Tibial nerve (tissue), 4 donors: ENCODE data around the gene TDG. TPM values are rescaled to one million over a fixed set of nuclear protein-coding genes. Genes with fewer than 3 reads are reported as not detected.
"Not testable (repeated sequence)": the region's sequence is repeated elsewhere in the genome, so short reads cannot be mapped to it uniquely, and the experiment has no call there.

ENCODE experiments used
- DNase-seq, 2 donors: peaks; one replicate each; pipeline ENCODE4 v3.0.0-alpha.2; 2019; ENCODE audit warnings: low spot score in 2 of 2
- H3K27ac ChIP-seq, 4 donors: fragments of 200-600 bp; sonication (generic) in 3 of 4; one replicate each; pipeline ENCODE4 v1.5.1; 2017 to 2019; ENCODE audit warnings: mild to moderate bottlenecking in 1 of 4
- H3K27me3 ChIP-seq, 2 donors: fragments of 200-600 bp; sonication (generic) in 1 of 2; one replicate each; pipeline versions ENCODE4 v1.5.1 to v1.6.0; 2017 to 2019
- H3K36me3 ChIP-seq, 3 donors: fragments of 200-600 bp; sonication (generic); one replicate each; pipeline ENCODE4 v1.5.1; 2018 to 2019
- H3K4me1 ChIP-seq, 4 donors: fragments of 200-600 bp; sonication (generic) in 3 of 4; one replicate each; pipeline ENCODE4 v1.5.1; 2017 to 2019
- H3K4me3 ChIP-seq, 4 donors: fragments of 200-600 bp; sonication (generic) in 3 of 4; one replicate each; pipeline ENCODE4 v1.5.1; 2017 to 2019; ENCODE audit warnings: mild to moderate bottlenecking in 1 of 4, moderate library complexity in 1 of 4
- H3K9me3 ChIP-seq, 4 donors: fragments of 200-600 bp; sonication (generic) in 3 of 4; one replicate each; pipeline ENCODE4 v1.5.1; 2017 to 2019
- CTCF ChIP-seq, 5 experiments: fragments of 200-600 bp in 3 of 5; fragments of 450-650 bp in 2 of 5; sonication (generic) in 3 of 5; IDR thresholded peaks; one replicate each; pipeline ENCODE4 v1.5.1; 2016 to 2019; ENCODE audit warnings: antibody characterized with exemption in 5 of 5, mild to moderate bottlenecking in 3 of 5, moderate library complexity in 2 of 5
- EP300 ChIP-seq, 2 donors: sonication (generic); formaldehyde crosslinking; IDR thresholded peaks; one replicate each; pipeline ENCODE4 v1.6.1; 2017; ENCODE audit warnings: antibody characterized with exemption in 2 of 2, mild to moderate bottlenecking in 1 of 2
- POLR2A ChIP-seq, 2 donors: fragments of 450-650 bp; IDR thresholded peaks; one replicate each; pipeline ENCODE4 v1.6.1; 2017; ENCODE audit warnings: antibody characterized with exemption in 2 of 2, mild to moderate bottlenecking in 2 of 2, moderate library complexity in 2 of 2
- WGBS, 2 donors: methylation state at CpG; one replicate each; pipeline ENCODE4 v1.1.5; 2018; 5-methylcytosine and 5-hydroxymethylcytosine counted together
- total RNA-seq, 4 donors: library from RNA; depleted of rRNA; stranded (reverse); fragments of >200 nt; gene quantifications; one replicate each; pipeline ENCODE4 v1.1.0, GENCODE V29; 2016

Gene TDG
- total RNA-seq, 4 donors from 2014 or later: 13.7 to 23.7 (median 20.0) TPM

GRCh38 chr12:104026841-104027599, 61.3 kb downstream of the TDG start:
- TF ChIP-seq POLR2A (IDR thresholded peaks at IDR 0.05): no peak
- TF ChIP-seq CTCF (IDR thresholded peaks at IDR 0.05): no peak
- no peak for TF ChIP-seq EP300 (IDR thresholded peaks at IDR 0.05)
- peaks cover 0 to 9% (median 2%) of the 10 kb centered on the region in 4 donors for H3K9me3 ChIP-seq
- H3K27me3 ChIP-seq: no peaks in the 10 kb centered on the region
- WGBS, 2 donors: 31 to 41% methylated on average over 5 of the region's 5 CpGs
- H3K36me3 ChIP-seq: no peaks in the 10 kb centered on the region
- H3K4me1 ChIP-seq: no peaks in the 10 kb centered on the region
- no peak overlapping the region for H3K27ac ChIP-seq
- no peak overlapping the region for H3K4me3 ChIP-seq
- DNase-seq: no peak

GRCh38 chr12:104030596-104030995, 64.9 kb downstream of the TDG start:
- H3K27me3 ChIP-seq, H3K36me3 ChIP-seq, H3K27ac ChIP-seq, H3K4me3 ChIP-seq, H3K4me1 ChIP-seq, H3K9me3 ChIP-seq, DNase-seq: not testable (repeated sequence)
- WGBS, 2 donors: 87 to 95% methylated on average over 10 to 25 of the region's 27 CpGs

- H3K9me3 ChIP-seq, H3K4me1 ChIP-seq, H3K4me3 ChIP-seq, H3K27ac ChIP-seq, DNase-seq, H3K36me3 ChIP-seq, H3K27me3 ChIP-seq: not testable (repeated sequence)
- WGBS, 2 donors: 83 to 93% methylated on average over 2 of the region's 2 CpGs
These were observed 70.5 kb downstream of the TDG start for GRCh38 chr12:104036143-104036542.

Other genes starting within 250 kb of the TDG start
- gene NT5DC3, start 124.6 kb upstream of the TDG start, total RNA-seq: 10 to 100 TPM; 12.7 to 16.7 (median 16.2) TPM
- 100 to 1,000 TPM; 213 to 480 (median 250) TPM for gene HSP90B1, start 35.5 kb upstream of the TDG start, total RNA-seq
- 10 to 100 TPM; 19.8 to 32.9 (median 26.4) TPM for gene GLT8D2, start 84.3 kb downstream of the TDG start, total RNA-seq
- gene HCFC2, start 98.7 kb downstream of the TDG start, total RNA-seq: 10 to 100 TPM; 20.2 to 33.5 (median 30.6) TPM
- gene NFYB, start 172.3 kb downstream of the TDG start, total RNA-seq: 10 to 100 TPM; 41.6 to 61.4 (median 46.3) TPM
- 100 to 1,000 TPM; 111 to 140 (median 128) TPM for gene TXNRD1, start 249.9 kb downstream of the TDG start, total RNA-seq